H1 (cell line): ENCODE measurements around the gene COG4.

Experiments
- ATF3 ChIP-seq: IDR thresholded peaks from 2 replicates; pipeline ENCODE4 v1.6.1; 2011; ENCODE audit warnings: low read depth, mild to moderate bottlenecking, low read length; ENCODE audit not compliant: insufficient read depth
- CEBPB ChIP-seq: IDR thresholded peaks from 2 replicates; pipeline ENCODE4 v1.6.1; 2012; ENCODE audit warnings: low read depth, low read length
- CTCF ChIP-seq, 3 experiments: IDR thresholded peaks; 1 replicate in 2 of 3; 2 replicates in 1 of 3; pipeline versions ENCODE4 v1.5.1 to v1.6.1; 2011; ENCODE audit warnings: low read length in 3 of 3, mild to moderate bottlenecking in 3 of 3, inconsistent platforms in 2 of 3, low read depth in 1 of 3, moderate library complexity in 1 of 3; ENCODE audit not compliant: insufficient read depth in 1 of 3; ENCODE audit errors: control extremely low read depth in 1 of 3
- EZH2 ChIP-seq: fragments of 200-600 bp; sonication (generic); IDR thresholded peaks from 2 replicates; pipeline ENCODE4 v1.7.1; 2012; ENCODE audit warnings: low read depth, mild to moderate bottlenecking, moderate library complexity, low read length, inconsistent platforms; ENCODE audit not compliant: severe bottlenecking
- KDM5A ChIP-seq: fragments of 200-600 bp; IDR thresholded peaks from 2 replicates; pipeline ENCODE4 v1.7.1; 2012; ENCODE audit warnings: mild to moderate bottlenecking, low read length, inconsistent platforms, mixed read lengths
- POLR2AphosphoS5 ChIP-seq: IDR thresholded peaks from 2 replicates; pipeline ENCODE4 v1.6.1; 2011; ENCODE audit warnings: low read depth, low read length
- RAD21 ChIP-seq, 2 experiments: IDR thresholded peaks in 1 of 2; conservative IDR thresholded peaks in 1 of 2; 2 replicates each; pipeline ENCODE4 v1.6.1; 2011; ENCODE audit warnings: low read depth in 2 of 2, low read length in 2 of 2, improper control_type of control experiment in 1 of 2, inconsistent platforms in 1 of 2, mild to moderate bottlenecking in 1 of 2, moderate library complexity in 1 of 2
- SIN3A ChIP-seq, 2 experiments: IDR thresholded peaks in 1 of 2; conservative IDR thresholded peaks in 1 of 2; 2 replicates each; pipeline ENCODE4 v1.6.1; 2011 to 2012; ENCODE audit warnings: low read length in 2 of 2, improper control_type of control experiment in 1 of 2, low read depth in 1 of 2, mild to moderate bottlenecking in 1 of 2
- TCF12 ChIP-seq: IDR thresholded peaks from 2 replicates; pipeline ENCODE4 v1.6.1; 2011; ENCODE audit warnings: low read depth, mild to moderate bottlenecking, low read length
- TEAD4 ChIP-seq: IDR thresholded peaks from 2 replicates; pipeline ENCODE4 v1.6.1; 2012; ENCODE audit warnings: low read depth, low read length, inconsistent platforms, mixed read lengths
- USF2 ChIP-seq: IDR thresholded peaks from 2 replicates; pipeline ENCODE4 v1.6.1; 2011; ENCODE audit warnings: low read length, improper control_type of control experiment
- YY1 ChIP-seq: IDR thresholded peaks from 2 replicates; pipeline ENCODE4 v1.6.1; 2011; ENCODE audit warnings: low read depth, mild to moderate bottlenecking, low read length
- ZNF274 ChIP-seq: IDR thresholded peaks from 2 replicates; pipeline ENCODE4 v1.7.0; 2012; ENCODE audit warnings: low read length, borderline replicate concordance; ENCODE audit errors: extremely low read depth
- TF ChIP-seq, protein P1 (sequence below): IDR thresholded peaks from 2 replicates; pipeline ENCODE4 v1.6.1; 2012; ENCODE audit warnings: inconsistent platforms

- TF ChIP-seq CTCF (IDR thresholded peaks at IDR 0.05; ENCODE audit: control extremely low read depth in 1 of 3, insufficient read depth in 1 of 3, low read depth in 1 of 3, low read length in 3 of 3) (no peak), SIN3A (conservative IDR thresholded peaks at IDR 0.05 in 1 of 2, IDR thresholded peaks at IDR 0.05 in 1 of 2; ENCODE audit: low read depth in 1 of 2, low read length in 2 of 2) (no peak), ZNF274 (no peak), YY1 (no peak), TEAD4 (no peak), EZH2 (no peak), POLR2AphosphoS5 (no peak), RAD21 (IDR thresholded peaks at IDR 0.05 in 1 of 2, conservative IDR thresholded peaks at IDR 0.05 in 1 of 2; ENCODE audit: low read depth in 2 of 2, low read length in 2 of 2) (peak; percentile 6 to 8; a peak in 1 of 4 replicates), KDM5A (no peak), ATF3 (no peak), USF2 (no peak), TCF12 (no peak), CEBPB (no peak)
- TF ChIP-seq, protein P1, sequence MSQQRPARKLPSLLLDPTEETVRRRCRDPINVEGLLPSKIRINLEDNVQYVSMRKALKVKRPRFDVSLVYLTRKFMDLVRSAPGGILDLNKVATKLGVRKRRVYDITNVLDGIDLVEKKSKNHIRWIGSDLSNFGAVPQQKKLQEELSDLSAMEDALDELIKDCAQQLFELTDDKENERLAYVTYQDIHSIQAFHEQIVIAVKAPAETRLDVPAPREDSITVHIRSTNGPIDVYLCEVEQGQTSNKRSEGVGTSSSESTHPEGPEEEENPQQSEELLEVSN, result no peak
Measured at GRCh38 chr16:70455910-70456309, 67.4 kb downstream of the COG4 start.
